Effector memory CD8-positive, alpha-beta T cell (primary cell): ENCODE results near the gene DLGAP1.

Experiments
- ATAC-seq: fragments of 150-1000 bp; cut with Tn5 transposase; replicated peaks from 2 replicates; pipeline ENCODE4 v1.10.0; 2021; ENCODE audit warnings: mild to moderate bottlenecking, moderate library complexity
- DNase-seq, 3 experiments: peaks; one replicate each; pipeline ENCODE4 v3.0.0; 2021
- H3K27ac Mint-ChIP-seq, 2 donors: one replicate each; pipeline ENCODE4 v1.8.0; 2022; ENCODE audit warnings: mild to moderate bottlenecking in 2 of 2, mixed read lengths in 2 of 2, moderate library complexity in 2 of 2
- H3K27me3 Mint-ChIP-seq, 2 donors: one replicate each; pipeline ENCODE4 v1.8.0; 2022; ENCODE audit warnings: mixed read lengths in 2 of 2
- H3K36me3 Mint-ChIP-seq: one replicate; pipeline ENCODE4 v1.8.0; 2022; ENCODE audit warnings: mild to moderate bottlenecking, moderate library complexity, mixed read lengths; ENCODE audit not compliant: insufficient read depth
- H3K4me1 Mint-ChIP-seq, 2 donors: one replicate each; pipeline ENCODE4 v1.8.0; 2022; ENCODE audit warnings: low read depth in 2 of 2, mixed read lengths in 2 of 2
- H3K4me3 Mint-ChIP-seq, 2 donors: one replicate each; pipeline ENCODE4 v1.8.0; 2022; ENCODE audit warnings: mild to moderate bottlenecking in 2 of 2, mixed read lengths in 2 of 2, moderate library complexity in 2 of 2
- H3K9me3 Mint-ChIP-seq, 2 donors: one replicate each; pipeline ENCODE4 v1.8.0; 2022; ENCODE audit warnings: mixed read lengths in 2 of 2

DLGAP1 gene

DNA sequence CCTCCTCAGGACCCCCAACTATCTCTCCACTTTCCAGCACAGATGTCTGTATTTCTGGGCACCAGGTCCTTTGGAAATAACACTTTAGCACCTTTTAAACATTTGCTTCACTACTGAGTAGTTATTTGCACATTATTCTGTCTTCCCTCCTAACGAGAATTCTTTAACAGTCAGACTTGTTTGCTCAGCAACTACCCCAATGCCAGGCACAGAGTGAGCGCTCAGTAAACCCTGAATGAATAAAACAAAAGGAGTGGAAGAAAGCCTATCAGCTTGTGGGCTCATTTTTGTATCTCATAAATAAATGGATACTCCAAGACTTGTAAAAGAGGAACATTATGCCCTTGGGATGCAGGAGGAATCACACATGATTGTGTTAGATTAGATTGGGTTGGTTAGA is 554.8 kb downstream of the DLGAP1 start:
- DNase-seq: no peak
- peaks cover 0 to 3% of the 10 kb centered on the region in 2 donors for H3K9me3 Mint-ChIP-seq
- no peaks in the 10 kb centered on the region for H3K4me1 Mint-ChIP-seq
- H3K27ac Mint-ChIP-seq: no peak overlapping the region
- no peaks in the 10 kb centered on the region for H3K36me3 Mint-ChIP-seq
- ATAC-seq: no peak
- H3K27me3 Mint-ChIP-seq: peaks cover 19 to 20% of the 10 kb centered on the region in 2 donors
- no peak overlapping the region for H3K4me3 Mint-ChIP-seq

DNA sequence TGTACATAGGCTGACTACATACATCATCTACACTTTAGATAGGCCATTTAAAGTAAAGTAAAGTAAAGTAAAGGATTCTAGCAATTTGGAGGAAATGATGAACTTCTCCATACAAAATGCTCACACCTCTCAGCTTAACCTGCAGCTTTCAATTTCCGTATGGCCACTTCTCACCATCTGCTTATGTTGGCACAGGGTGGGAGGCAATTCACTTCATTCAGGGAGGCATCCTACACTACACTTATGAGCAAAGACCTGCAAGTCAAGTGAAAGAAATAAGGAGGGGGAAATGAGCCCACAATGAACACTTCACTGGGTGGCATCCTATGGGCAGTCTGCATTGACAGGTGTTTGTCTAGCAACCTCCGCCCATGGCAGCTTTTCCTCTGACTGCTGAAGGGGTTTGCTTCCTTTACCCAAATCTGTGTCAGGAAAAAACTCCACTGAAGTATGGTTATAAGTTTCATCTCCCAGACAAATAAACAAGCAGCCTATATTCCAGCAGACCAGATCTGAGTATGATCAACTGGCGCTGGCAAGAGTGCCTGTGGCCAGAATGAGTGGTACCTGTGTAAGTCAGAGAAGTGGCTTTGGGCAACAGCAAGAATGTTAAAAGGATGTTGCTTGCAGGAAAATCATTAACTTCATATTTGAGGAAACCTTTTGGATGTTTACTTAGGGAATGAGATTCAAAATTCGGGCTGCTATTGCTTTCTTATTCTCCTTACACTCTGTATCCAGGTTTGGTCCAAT is 556.1 kb downstream of the DLGAP1 start:
- H3K27ac Mint-ChIP-seq: no peak overlapping the region
- peaks cover 0 to 3% of the 10 kb centered on the region in 2 donors for H3K9me3 Mint-ChIP-seq
- no peaks in the 10 kb centered on the region for H3K4me1 Mint-ChIP-seq
- ATAC-seq (no peak), DNase-seq (no peak)
- H3K36me3 Mint-ChIP-seq: no peaks in the 10 kb centered on the region
- peaks cover 23 to 27% of the 10 kb centered on the region in 2 donors for H3K27me3 Mint-ChIP-seq
- no peak overlapping the region for H3K4me3 Mint-ChIP-seq

DNA sequence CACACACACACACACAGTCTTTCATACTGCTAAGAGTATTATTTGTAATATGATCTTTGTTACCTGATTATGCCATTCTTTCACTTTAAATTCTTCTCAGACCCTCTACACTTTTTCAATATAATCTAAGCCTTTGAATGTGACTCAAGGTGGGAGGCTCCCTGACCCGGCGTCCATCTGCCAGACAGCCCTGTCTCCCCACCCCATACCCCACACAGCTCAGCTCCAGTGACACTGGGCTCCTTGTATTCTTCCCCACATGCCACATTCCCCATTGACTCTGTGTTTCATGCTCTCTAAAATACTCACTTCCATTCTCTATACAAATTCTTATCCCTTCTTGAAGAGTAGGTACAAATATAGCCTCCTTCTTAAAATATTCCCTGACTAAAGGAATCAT is 563.0 kb downstream of the DLGAP1 start:
- Mint-ChIP-seq H3K36me3 (no peaks in the 10 kb centered on the region), H3K4me1 (no peaks in the 10 kb centered on the region), H3K27me3 (peaks cover 8 to 14% of the 10 kb centered on the region in 2 donors), H3K27ac (no peak overlapping the region), H3K9me3 (no peaks in the 10 kb centered on the region), H3K4me3 (no peak overlapping the region)
- ATAC-seq (no peak), DNase-seq (no peak)

DNA sequence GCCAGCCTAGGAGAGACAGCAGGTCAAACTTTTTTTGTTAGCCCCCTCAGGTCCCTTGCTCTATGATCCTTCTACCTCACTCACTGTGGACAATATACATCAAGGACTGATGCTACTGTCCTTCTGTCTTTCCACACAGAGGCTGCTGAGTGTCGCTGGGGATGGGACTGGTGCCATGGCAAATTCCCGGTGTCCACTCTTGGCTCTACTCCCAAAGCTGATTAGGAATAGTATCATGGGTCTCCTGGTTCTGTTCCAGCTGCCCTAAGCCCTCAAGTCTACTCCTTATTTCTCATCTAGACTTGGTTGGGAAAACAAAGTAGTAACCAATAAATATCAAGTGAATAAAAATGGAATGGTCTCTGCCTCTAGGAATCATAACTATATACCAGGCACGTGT is 563.9 kb downstream of the DLGAP1 start:
- no peaks in the 10 kb centered on the region for H3K9me3 Mint-ChIP-seq
- DNase-seq: no peak
- no peaks in the 10 kb centered on the region for H3K36me3 Mint-ChIP-seq
- H3K4me1 Mint-ChIP-seq: no peaks in the 10 kb centered on the region
- H3K4me3 Mint-ChIP-seq: no peak overlapping the region
- H3K27ac Mint-ChIP-seq: no peak overlapping the region
- H3K27me3 Mint-ChIP-seq: peaks cover 17 to 22% of the 10 kb centered on the region in 2 donors
- ATAC-seq: no peak

DNA sequence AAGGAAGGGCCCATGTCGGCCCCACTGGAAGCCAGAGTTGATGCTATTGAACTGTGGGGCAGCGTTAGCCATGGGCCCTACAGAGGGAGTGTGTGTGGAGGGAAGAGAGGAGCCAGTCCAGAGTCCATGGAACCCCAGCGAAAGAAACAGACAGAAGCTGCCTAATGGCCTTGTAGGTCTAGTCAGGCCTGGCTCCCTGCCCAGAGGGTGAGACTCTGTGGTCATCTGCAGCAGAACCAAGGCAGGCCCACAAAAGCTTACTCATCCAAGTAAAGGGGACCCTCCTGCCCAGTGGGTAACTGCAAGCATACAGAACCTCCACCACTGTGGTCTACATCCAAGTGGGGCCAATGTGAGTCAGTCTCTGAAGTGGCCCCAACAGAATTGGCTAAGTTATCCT is 565.3 kb downstream of the DLGAP1 start:
- Mint-ChIP-seq H3K36me3 (no peaks in the 10 kb centered on the region), H3K27ac (no peak overlapping the region), H3K4me1 (no peaks in the 10 kb centered on the region), H3K4me3 (no peak overlapping the region), H3K9me3 (no peaks in the 10 kb centered on the region), H3K27me3 (peaks cover 17 to 21% of the 10 kb centered on the region in 2 donors)
- DNase-seq: no peak
- no peak for ATAC-seq

DNA sequence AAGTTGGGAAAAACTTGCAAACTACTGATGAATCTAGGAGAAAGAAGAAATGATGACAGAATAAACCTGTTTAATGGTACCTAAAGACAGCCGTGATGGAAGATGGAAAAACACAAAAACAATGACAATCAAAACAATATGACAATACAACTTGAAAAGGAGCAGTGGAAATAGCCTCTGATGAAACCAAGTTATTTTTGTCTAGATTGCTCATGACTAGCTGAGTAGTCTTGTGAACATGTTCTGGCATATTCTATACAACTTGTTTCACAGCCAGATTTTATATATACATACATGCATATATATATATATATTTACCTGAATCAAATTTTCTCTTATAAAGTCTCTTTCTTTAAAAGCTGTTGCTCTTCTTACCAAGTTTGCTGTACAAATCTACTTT is 566.0 kb downstream of the DLGAP1 start:
- Mint-ChIP-seq H3K9me3 (no peaks in the 10 kb centered on the region), H3K4me1 (no peaks in the 10 kb centered on the region), H3K27ac (no peak overlapping the region), H3K36me3 (no peaks in the 10 kb centered on the region), H3K4me3 (no peak overlapping the region), H3K27me3 (peaks cover 14 to 15% of the 10 kb centered on the region in 2 donors)
- DNase-seq (no peak), ATAC-seq (no peak)

DNA sequence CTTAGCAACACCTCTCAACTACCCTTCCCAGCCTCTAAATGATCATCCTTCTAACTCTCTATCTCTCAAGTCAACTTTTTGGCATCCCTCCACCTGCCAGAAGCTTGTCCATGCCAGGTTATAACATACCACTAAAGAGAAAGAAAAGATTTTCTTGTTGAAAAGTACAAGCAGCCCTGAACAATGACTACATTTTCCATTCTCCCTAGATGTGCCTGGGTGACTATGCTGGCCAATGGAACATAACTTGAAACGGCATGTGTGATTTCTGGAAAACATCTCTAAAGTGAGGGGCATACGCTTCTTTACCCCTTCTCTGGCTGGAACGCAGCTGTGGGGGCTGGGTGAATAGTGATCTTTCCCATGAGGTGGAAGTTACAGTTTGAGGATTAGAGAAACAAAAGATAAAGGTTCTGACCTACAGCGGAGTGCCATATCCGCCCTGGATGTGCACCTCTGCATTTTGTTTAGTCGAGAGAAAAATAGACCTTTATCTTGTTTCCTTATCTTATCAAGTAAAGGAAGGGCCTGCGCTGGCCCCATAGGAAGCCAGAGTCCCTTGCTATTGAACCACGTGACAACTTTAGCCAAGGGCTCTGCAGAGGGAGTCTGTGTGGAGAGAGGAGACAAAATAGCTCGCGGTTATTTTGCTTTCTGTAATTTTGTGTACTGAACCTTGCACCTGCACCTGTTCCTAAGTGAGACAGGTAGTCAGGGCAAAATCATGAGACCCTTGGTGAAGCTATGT is 568.4 kb downstream of the DLGAP1 start:
- DNase-seq (no peak), ATAC-seq (no peak)
- Mint-ChIP-seq H3K36me3 (no peaks in the 10 kb centered on the region), H3K27me3 (peaks cover 11% of the 10 kb centered on the region in 2 donors), H3K4me1 (no peaks in the 10 kb centered on the region), H3K4me3 (no peak overlapping the region), H3K9me3 (no peaks in the 10 kb centered on the region), H3K27ac (no peak overlapping the region)

DNA sequence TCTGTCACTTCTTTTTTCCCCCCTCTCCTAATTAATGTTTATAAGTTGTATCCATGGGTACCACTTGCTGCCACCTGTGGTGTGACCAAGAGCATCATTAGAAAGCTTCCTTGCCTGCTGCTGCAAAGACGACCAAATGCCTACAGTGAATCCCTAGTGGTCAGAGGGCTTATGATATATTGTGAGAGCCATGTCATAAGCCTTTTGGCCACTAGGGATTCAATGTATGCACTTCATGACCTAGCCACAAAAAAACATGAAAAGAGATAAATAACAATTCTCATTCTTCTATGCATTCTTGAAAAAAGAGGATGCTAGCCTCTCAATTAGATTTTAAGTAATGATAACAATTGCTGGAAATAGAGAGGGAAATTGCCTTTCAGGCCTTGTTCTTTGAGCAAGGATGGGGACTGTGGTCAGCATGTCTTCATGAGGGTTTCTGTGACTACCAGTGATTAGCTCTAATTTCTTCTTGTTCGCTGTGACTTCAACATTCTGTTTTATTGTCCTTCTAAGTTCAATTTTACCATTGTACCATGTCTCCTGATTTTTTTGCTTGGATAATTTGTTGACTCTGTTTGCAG is 569.8 kb downstream of the DLGAP1 start:
- Mint-ChIP-seq H3K9me3 (no peaks in the 10 kb centered on the region), H3K27me3 (peaks cover 11% of the 10 kb centered on the region in 2 donors), H3K36me3 (no peaks in the 10 kb centered on the region), H3K4me3 (no peak overlapping the region), H3K27ac (no peak overlapping the region), H3K4me1 (no peaks in the 10 kb centered on the region)
- DNase-seq (no peak), ATAC-seq (no peak)

DNA sequence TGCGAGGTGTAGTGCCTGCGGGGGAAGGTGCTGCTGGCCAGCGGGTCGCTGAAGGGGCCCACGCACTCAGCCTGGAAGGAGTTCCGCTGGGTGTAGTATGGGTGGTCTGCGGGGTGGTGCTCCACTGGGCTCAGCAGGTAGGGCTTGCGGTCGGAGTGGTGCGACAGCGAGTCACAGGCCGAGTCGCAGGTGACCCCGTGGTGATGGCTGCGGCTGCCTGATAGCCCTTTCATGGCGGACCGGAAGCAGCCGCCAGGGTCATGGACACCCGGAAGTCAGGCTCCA is 575.3 kb downstream of the DLGAP1 start:
- peaks cover 6 to 10% of the 10 kb centered on the region in 2 donors for H3K27me3 Mint-ChIP-seq
- H3K9me3 Mint-ChIP-seq: peaks cover 0 to 2% of the 10 kb centered on the region in 2 donors
- DNase-seq: no peak
- ATAC-seq: no peak
- no peaks in the 10 kb centered on the region for H3K4me1 Mint-ChIP-seq
- no peak overlapping the region for H3K4me3 Mint-ChIP-seq
- no peaks in the 10 kb centered on the region for H3K36me3 Mint-ChIP-seq
- no peak overlapping the region for H3K27ac Mint-ChIP-seq

DNA sequence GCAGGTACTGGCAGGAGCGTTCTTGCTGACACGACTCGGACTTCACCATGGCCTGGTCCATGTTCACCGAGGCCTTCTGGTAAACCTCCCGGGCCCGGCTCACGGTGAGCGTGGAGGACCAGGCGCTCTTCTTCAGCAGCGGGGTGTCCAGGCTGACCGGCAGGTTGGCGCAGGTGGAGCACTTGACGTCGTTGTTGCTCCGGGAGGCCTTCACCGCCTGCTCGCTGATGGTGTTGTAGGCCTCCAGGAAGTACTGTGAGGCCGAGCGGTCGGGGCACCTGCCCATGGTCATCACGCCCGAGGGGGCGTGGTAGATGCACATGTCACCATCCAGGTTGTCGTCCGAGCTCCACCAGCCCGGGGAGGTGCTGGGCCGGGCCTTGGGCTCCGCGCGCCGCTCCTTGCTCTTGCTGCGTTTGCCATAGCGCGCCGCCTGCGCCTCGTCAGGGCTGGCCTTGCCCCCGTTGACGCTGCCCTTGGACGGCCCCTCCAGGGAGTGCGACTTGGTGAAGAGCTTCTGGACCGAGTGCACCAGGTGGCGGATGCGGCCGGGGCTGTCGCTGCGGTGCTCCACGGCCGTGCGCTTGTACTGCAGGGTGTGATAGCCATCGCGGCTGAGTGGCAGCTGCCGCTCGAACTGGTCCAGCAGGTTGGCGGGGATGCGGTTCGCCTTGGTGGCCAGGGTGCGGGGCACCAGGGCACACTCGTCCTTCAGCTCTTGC is 575.8 kb downstream of the DLGAP1 start:
- ATAC-seq (no peak), DNase-seq (no peak)
- peaks cover 0 to 2% of the 10 kb centered on the region in 2 donors for H3K9me3 Mint-ChIP-seq
- peaks cover 6 to 11% of the 10 kb centered on the region in 2 donors for H3K27me3 Mint-ChIP-seq
- no peak overlapping the region for H3K4me3 Mint-ChIP-seq
- H3K36me3 Mint-ChIP-seq: no peaks in the 10 kb centered on the region
- no peaks in the 10 kb centered on the region for H3K4me1 Mint-ChIP-seq
- no peak overlapping the region for H3K27ac Mint-ChIP-seq

DNA sequence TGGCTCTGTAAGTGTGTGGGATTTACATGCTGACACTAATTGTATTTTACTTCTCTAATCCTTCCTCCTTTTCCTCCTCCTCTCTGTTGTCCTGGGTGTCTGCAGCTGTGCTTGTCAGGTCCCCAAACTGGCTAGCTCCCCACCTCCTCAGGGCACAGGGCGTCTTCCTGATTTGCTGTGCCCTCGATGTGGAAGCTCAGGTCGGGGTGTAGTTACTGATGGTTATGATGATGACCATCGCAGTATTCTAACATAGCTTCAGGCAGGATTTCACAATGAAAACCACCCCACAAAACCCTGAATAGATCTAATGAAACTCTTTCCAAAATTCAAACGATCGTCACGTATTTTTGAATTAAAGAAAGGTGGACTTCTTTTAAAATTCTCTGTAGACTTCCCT is 576.7 kb downstream of the DLGAP1 start:
- H3K27me3 Mint-ChIP-seq: peaks cover 11 to 20% of the 10 kb centered on the region in 2 donors

DNA sequence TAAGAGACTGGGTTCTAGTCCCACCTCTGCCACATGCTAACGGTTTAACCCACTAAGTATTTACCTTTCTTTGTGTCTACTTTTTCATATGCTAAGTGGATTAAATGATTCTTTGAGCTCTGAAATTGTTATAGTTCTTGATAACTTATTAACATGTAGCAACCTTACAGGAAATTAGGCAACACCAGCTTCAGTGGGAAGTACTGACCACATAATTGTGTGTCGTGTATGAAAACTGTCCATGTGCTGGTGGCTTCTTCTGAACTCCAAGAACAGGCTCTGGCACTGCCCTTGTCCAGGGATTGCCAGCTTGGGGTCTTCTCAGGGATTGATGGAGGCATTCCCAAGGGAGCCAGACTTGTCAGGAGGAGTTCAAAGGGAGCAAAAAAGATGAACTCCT is 577.4 kb downstream of the DLGAP1 start:
- no peak overlapping the region for H3K4me3 Mint-ChIP-seq
- DNase-seq (no peak), ATAC-seq (no peak)
- peaks cover 0 to 4% of the 10 kb centered on the region in 2 donors for H3K4me1 Mint-ChIP-seq
- no peaks in the 10 kb centered on the region for H3K36me3 Mint-ChIP-seq
- no peak overlapping the region for H3K27ac Mint-ChIP-seq
- peaks cover 0 to 2% of the 10 kb centered on the region in 2 donors for H3K9me3 Mint-ChIP-seq
- H3K27me3 Mint-ChIP-seq: peaks cover 18 to 25% of the 10 kb centered on the region in 2 donors

More for the DNA sequence above, 576.7 kb downstream of the DLGAP1 start:
- no peak for ATAC-seq
- no peak for DNase-seq
- no peaks in the 10 kb centered on the region for H3K36me3 Mint-ChIP-seq
- no peak overlapping the region for H3K27ac Mint-ChIP-seq
- H3K4me3 Mint-ChIP-seq: no peak overlapping the region
- peaks cover 0 to 2% of the 10 kb centered on the region in 2 donors for H3K9me3 Mint-ChIP-seq
- H3K4me1 Mint-ChIP-seq: peaks cover 0 to 4% of the 10 kb centered on the region in 2 donors

DNA sequence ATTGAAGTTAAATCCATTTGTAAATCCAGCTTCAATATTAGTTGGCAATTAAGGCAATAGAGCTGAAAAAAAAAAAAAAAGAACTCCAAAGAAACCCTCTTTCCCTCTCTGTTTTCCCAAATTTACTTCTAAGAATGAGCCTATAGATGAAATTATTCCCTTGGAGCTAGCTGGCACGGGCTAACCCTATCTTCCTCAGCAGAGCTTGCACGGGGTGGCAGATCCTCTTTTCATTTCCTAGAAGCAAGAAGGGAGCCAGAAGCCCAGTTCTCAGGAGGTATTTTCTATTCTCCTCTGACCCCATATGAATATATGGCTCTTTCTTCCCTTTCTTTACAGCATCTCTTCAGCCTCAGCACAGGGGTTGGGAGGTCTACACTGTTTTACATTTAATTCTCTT is 579.1 kb downstream of the DLGAP1 start:
- DNase-seq: no peak
- no peaks in the 10 kb centered on the region for H3K36me3 Mint-ChIP-seq
- H3K4me1 Mint-ChIP-seq: peaks cover 0 to 4% of the 10 kb centered on the region in 2 donors
- H3K9me3 Mint-ChIP-seq: peaks cover 0 to 2% of the 10 kb centered on the region in 2 donors
- H3K4me3 Mint-ChIP-seq: no peak overlapping the region
- no peak for ATAC-seq
- H3K27me3 Mint-ChIP-seq: peaks cover 20 to 32% of the 10 kb centered on the region in 2 donors
- no peak overlapping the region for H3K27ac Mint-ChIP-seq
